Measurements from ENCODE around the gene MSANTD2. TPM values are rescaled to one million over a fixed set of nuclear protein-coding genes. Genes with fewer than 3 reads are reported as not detected.

Gene MSANTD2
- total RNA-seq, 1 donor from 2014 or later = 22.8 TPM

DNA sequence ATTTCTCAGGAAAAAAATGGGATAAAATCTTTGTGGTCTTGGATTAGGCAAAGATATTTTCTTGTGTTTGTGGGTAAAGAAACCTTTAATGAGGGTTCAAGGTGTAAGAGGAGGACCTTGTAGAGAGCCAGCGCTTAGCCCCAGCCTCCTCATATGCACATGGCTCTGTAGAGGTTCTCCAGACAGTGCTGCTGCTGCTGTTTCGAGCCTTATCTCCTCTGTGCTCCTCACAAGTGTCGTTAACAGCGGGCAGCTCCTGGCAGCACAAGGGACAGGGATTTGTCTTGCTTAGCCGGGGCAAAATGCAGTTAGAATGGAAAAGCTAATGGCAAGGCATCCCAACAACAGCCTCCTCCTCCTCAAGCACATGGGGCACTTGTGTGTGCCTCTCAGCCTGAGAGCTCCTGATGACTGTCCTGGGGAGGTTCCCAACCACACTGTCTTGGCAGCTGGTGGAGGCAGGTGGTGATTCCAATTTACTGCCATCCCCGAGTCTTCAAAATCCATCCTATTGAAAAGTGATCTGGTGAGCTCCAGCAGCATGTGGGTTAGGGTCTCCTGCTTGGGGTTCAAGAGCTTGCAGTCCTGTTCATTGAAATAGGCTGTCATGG is 7.6 kb upstream of the MSANTD2 start:
- H3K27ac Mint-ChIP-seq (ENCODE audit: unreplicated experiment) = no peak overlapping the region

GRCh38 chr11:124807201-124807600 is 7.0 kb upstream of the MSANTD2 start:
- Mint-ChIP-seq H3K27ac (ENCODE audit: unreplicated experiment) (no peak overlapping the region), H3K36me3 (ENCODE audit: unreplicated experiment) (peaks cover 6% of the 10 kb centered on the region), H3K27me3 (ENCODE audit: unreplicated experiment) (no peaks in the 10 kb centered on the region), H3K9me3 (ENCODE audit: unreplicated experiment) (no peaks in the 10 kb centered on the region), H3K4me1 (ENCODE audit: low read depth, unreplicated experiment) (no peaks in the 10 kb centered on the region), H3K4me3 (ENCODE audit: unreplicated experiment) (no peak overlapping the region)
- DNase-seq = no peak
- TF ChIP-seq, protein P1, sequence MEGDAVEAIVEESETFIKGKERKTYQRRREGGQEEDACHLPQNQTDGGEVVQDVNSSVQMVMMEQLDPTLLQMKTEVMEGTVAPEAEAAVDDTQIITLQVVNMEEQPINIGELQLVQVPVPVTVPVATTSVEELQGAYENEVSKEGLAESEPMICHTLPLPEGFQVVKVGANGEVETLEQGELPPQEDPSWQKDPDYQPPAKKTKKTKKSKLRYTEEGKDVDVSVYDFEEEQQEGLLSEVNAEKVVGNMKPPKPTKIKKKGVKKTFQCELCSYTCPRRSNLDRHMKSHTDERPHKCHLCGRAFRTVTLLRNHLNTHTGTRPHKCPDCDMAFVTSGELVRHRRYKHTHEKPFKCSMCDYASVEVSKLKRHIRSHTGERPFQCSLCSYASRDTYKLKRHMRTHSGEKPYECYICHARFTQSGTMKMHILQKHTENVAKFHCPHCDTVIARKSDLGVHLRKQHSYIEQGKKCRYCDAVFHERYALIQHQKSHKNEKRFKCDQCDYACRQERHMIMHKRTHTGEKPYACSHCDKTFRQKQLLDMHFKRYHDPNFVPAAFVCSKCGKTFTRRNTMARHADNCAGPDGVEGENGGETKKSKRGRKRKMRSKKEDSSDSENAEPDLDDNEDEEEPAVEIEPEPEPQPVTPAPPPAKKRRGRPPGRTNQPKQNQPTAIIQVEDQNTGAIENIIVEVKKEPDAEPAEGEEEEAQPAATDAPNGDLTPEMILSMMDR (IDR thresholded peaks at IDR 0.05; ENCODE audit: partially characterized antibody, unreplicated experiment) = no peak

More for the DNA sequence above, 7.6 kb upstream of the MSANTD2 start:
- H3K4me3 Mint-ChIP-seq (ENCODE audit: unreplicated experiment) = no peak overlapping the region
- H3K4me1 Mint-ChIP-seq (ENCODE audit: low read depth, unreplicated experiment) = no peaks in the 10 kb centered on the region
- H3K27me3 Mint-ChIP-seq (ENCODE audit: unreplicated experiment) = no peaks in the 10 kb centered on the region
- H3K9me3 Mint-ChIP-seq (ENCODE audit: unreplicated experiment) = no peaks in the 10 kb centered on the region
- no peak for DNase-seq
- H3K36me3 Mint-ChIP-seq (ENCODE audit: unreplicated experiment) = peaks cover 6% of the 10 kb centered on the region
- TF ChIP-seq, protein P1 (IDR thresholded peaks at IDR 0.05; ENCODE audit: partially characterized antibody, unreplicated experiment) = no peak

GRCh38 chr11:124804884-124805283 is 4.7 kb upstream of the MSANTD2 start:
- no peaks in the 10 kb centered on the region for H3K9me3 Mint-ChIP-seq (ENCODE audit: unreplicated experiment)
- DNase-seq = no peak
- H3K36me3 Mint-ChIP-seq (ENCODE audit: unreplicated experiment) = peaks cover 6% of the 10 kb centered on the region
- no peak overlapping the region for H3K4me3 Mint-ChIP-seq (ENCODE audit: unreplicated experiment)
- H3K4me1 Mint-ChIP-seq (ENCODE audit: low read depth, unreplicated experiment) = no peaks in the 10 kb centered on the region
- TF ChIP-seq, protein P1 (IDR thresholded peaks at IDR 0.05; ENCODE audit: partially characterized antibody, unreplicated experiment) = no peak
- H3K27ac Mint-ChIP-seq (ENCODE audit: unreplicated experiment) = no peak overlapping the region
- H3K27me3 Mint-ChIP-seq (ENCODE audit: unreplicated experiment) = peaks cover 3% of the 10 kb centered on the region

GRCh38 chr11:124801636-124802312 is 1.6 kb upstream of the MSANTD2 start:
- Mint-ChIP-seq H3K9me3 (ENCODE audit: unreplicated experiment) (no peaks in the 10 kb centered on the region), H3K27me3 (ENCODE audit: unreplicated experiment) (peaks cover 3% of the 10 kb centered on the region), H3K27ac (ENCODE audit: unreplicated experiment) (no peak overlapping the region), H3K36me3 (ENCODE audit: unreplicated experiment) (peaks cover 6% of the 10 kb centered on the region), H3K4me3 (ENCODE audit: unreplicated experiment) (no peak overlapping the region), H3K4me1 (ENCODE audit: low read depth, unreplicated experiment) (peaks cover 7% of the 10 kb centered on the region)
- no peak for DNase-seq
- TF ChIP-seq, protein P1 (IDR thresholded peaks at IDR 0.05; ENCODE audit: partially characterized antibody, unreplicated experiment) = no peak

- Mint-ChIP-seq H3K9me3 (ENCODE audit: unreplicated experiment) (no peaks in the 10 kb centered on the region), H3K36me3 (ENCODE audit: unreplicated experiment) (peaks cover 6% of the 10 kb centered on the region), H3K4me1 (ENCODE audit: low read depth, unreplicated experiment) (peaks cover 7% of the 10 kb centered on the region), H3K27ac (ENCODE audit: unreplicated experiment) (peak overlapping the region; percentile 87), H3K27me3 (ENCODE audit: unreplicated experiment) (peaks cover 3% of the 10 kb centered on the region), H3K4me3 (ENCODE audit: unreplicated experiment) (peak overlapping the region; percentile 89)
- DNase-seq = no peak
- TF ChIP-seq, protein P1 (IDR thresholded peaks at IDR 0.05; ENCODE audit: partially characterized antibody, unreplicated experiment) = no peak
Measured at GRCh38 chr11:124801014-124801413, 808 bp upstream of the MSANTD2 start.

Measured in glutamatergic neuron (in vitro differentiated cells).